Ascending aorta (tissue), 2 donors: ENCODE measurements around the gene CNNM2. TPM values are rescaled to one million over a fixed set of nuclear protein-coding genes. Genes with fewer than 3 reads are reported as not detected.

Source experiments
- DNase-seq, 2 donors: peaks; one replicate each; pipeline ENCODE4 v3.0.0-alpha.2; 2019; ENCODE audit warnings: low spot score in 2 of 2
- H3K27ac ChIP-seq, 2 donors: fragments of 200-600 bp; sonication (generic); one replicate each; pipeline ENCODE4 v1.5.1; 2016 to 2017; ENCODE audit warnings: mild to moderate bottlenecking in 1 of 2
- H3K27me3 ChIP-seq: fragments of 200-600 bp; sonication (generic); one replicate; pipeline ENCODE4 v1.5.1; 2017
- H3K36me3 ChIP-seq, 2 donors: fragments of 200-600 bp; sonication (generic); one replicate each; pipeline ENCODE4 v1.5.1; 2016
- H3K4me1 ChIP-seq, 2 donors: fragments of 200-600 bp; sonication (generic); one replicate each; pipeline ENCODE4 v1.5.1; 2016 to 2017; ENCODE audit warnings: mild to moderate bottlenecking in 1 of 2
- H3K4me3 ChIP-seq, 2 donors: fragments of 200-600 bp; sonication (generic); one replicate each; pipeline ENCODE4 v1.5.1; 2016 to 2017; ENCODE audit warnings: mild to moderate bottlenecking in 1 of 2
- H3K9me3 ChIP-seq, 2 donors: fragments of 200-600 bp; sonication (generic); one replicate each; pipeline ENCODE4 v1.5.1; 2016
- intact Hi-C: fragments of 100-400 bp; cut with DNase I; formaldehyde crosslinking; loops from one replicate; pipeline ENCODE4 v1.15.1; 2023
- total RNA-seq: library from RNA; depleted of rRNA; stranded (reverse); fragments of >200 nt; gene quantifications from one replicate; pipeline ENCODE4 v1.1.0, GENCODE V29; 2016
- TF ChIP-seq, protein P1 (sequence below), 3 experiments: fragments of 200-600 bp in 2 of 3; fragments of 450-650 bp in 1 of 3; sonication (generic) in 2 of 3; IDR thresholded peaks; one replicate each; pipeline ENCODE4 v1.5.1; 2016 to 2019; ENCODE audit warnings: antibody characterized with exemption in 3 of 3, mild to moderate bottlenecking in 1 of 3, moderate library complexity in 1 of 3

Gene CNNM2
- total RNA-seq, 1 donor from 2014 or later: 18.7 TPM

DNA sequence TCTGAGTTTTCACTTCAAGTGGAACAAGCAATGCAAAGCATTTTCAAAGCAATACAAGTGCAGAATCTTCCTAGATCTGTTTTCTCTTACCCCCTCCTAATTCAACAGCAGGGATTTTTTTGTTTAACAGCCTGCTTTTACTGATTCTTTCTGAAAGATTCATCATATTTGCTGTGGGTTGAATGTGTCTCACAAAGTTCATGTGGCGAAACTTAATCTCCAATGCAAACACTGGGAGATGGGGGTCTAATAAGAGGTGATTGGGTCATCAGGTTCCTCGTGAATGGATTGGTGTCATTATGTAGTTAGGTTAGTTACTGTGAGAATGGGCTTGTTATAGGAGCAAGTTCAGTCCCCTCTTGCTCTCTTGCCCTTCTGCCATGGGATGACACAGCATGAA lies 107.6 kb downstream of the CNNM2 start:
- no peak for DNase-seq
- Histone ChIP-seq H3K36me3 (no peaks in the 10 kb centered on the region), H3K4me1 (peaks cover 0 to 6% of the 10 kb centered on the region in 2 donors), H3K9me3 (no peaks in the 10 kb centered on the region), H3K4me3 (no peak overlapping the region), H3K27ac (no peak overlapping the region), H3K27me3 (no peaks in the 10 kb centered on the region)
- intact Hi-C loops: no loop called here
- TF ChIP-seq, protein P1, sequence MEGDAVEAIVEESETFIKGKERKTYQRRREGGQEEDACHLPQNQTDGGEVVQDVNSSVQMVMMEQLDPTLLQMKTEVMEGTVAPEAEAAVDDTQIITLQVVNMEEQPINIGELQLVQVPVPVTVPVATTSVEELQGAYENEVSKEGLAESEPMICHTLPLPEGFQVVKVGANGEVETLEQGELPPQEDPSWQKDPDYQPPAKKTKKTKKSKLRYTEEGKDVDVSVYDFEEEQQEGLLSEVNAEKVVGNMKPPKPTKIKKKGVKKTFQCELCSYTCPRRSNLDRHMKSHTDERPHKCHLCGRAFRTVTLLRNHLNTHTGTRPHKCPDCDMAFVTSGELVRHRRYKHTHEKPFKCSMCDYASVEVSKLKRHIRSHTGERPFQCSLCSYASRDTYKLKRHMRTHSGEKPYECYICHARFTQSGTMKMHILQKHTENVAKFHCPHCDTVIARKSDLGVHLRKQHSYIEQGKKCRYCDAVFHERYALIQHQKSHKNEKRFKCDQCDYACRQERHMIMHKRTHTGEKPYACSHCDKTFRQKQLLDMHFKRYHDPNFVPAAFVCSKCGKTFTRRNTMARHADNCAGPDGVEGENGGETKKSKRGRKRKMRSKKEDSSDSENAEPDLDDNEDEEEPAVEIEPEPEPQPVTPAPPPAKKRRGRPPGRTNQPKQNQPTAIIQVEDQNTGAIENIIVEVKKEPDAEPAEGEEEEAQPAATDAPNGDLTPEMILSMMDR (IDR thresholded peaks at IDR 0.05): no peak

DNA sequence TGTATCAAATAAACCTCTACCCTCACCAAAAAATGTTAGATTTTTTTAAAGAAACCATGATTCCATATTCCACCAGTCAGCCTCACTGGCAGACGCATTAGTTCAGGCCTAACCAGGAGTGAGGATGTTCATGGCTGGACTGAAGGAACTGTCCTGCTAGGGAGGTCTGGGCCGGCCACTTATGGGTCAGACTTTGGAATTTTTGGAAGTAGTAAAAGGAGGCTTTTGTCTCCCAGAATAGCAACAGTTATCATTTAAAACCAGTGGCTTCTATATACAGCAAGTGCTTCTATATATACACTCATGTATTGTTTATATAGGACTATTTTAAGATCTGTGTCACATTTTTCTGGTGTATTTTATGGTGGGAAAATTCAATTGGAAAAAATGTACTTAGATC lies 120.5 kb downstream of the CNNM2 start:
- H3K27ac ChIP-seq: peak overlapping the region; percentile 73 to 75
- H3K4me1 ChIP-seq: peaks cover 2 to 35% of the 10 kb centered on the region in 2 donors
- intact Hi-C loops: no loop called here
- no peak for DNase-seq
- TF ChIP-seq, protein P1 (IDR thresholded peaks at IDR 0.05): no peak
- no peaks in the 10 kb centered on the region for H3K9me3 ChIP-seq
- no peak overlapping the region for H3K4me3 ChIP-seq
- no peaks in the 10 kb centered on the region for H3K27me3 ChIP-seq
- H3K36me3 ChIP-seq: no peaks in the 10 kb centered on the region

DNA sequence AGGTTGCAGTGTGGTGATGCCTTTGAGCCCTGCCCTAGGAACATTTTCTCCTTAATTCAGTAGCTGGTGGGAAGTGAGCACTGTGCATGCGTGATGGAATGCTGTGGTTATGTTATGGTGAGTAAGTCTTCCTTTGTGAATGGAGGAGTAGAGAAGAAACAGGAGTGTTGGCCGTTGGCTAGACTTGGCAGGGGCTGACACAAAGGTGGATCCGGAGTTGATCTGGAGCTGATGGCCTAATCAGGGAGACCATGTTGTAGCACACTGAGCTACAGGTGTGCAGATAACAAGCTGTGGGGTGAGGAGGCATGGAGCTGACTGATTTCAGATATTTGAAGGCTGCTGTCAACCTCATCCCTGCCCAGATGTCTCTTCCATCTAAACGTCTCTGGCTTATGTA lies 122.3 kb downstream of the CNNM2 start:
- Histone ChIP-seq H3K27me3 (no peaks in the 10 kb centered on the region), H3K4me1 (peaks cover 6 to 47% of the 10 kb centered on the region in 2 donors), H3K9me3 (no peaks in the 10 kb centered on the region), H3K36me3 (no peaks in the 10 kb centered on the region), H3K4me3 (no peak overlapping the region), H3K27ac (peak overlapping the region in 1 of 2 donors; percentile 73)
- TF ChIP-seq, protein P1 (IDR thresholded peaks at IDR 0.05): no peak
- intact Hi-C loops: no loop called here
- no peak for DNase-seq

DNA sequence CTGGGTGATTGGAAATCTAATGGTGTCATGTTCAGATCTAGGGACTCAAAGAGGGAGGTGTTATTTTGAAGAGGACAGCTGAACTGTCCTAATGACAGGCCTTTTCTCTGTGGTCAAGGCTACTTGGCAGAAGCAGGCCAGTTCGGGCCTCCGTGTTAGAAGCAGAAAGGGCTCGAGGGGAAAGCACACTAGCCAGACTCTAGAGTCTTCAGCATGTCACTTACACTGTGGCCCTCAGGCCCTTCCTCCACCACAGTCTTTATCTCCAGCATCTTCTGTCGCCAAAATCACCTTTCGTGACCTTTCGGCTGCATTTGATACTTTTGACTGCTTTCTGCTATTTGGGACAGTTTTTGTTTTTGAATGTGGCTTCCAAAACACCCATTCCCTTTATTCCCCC lies 123.3 kb downstream of the CNNM2 start:
- H3K4me3 ChIP-seq: no peak overlapping the region
- H3K4me1 ChIP-seq: peaks cover 6 to 54% of the 10 kb centered on the region in 2 donors
- peak overlapping the region; percentile 49 to 57 for H3K27ac ChIP-seq
- TF ChIP-seq, protein P1 (IDR thresholded peaks at IDR 0.05): no peak
- no peak for DNase-seq
- H3K9me3 ChIP-seq: no peaks in the 10 kb centered on the region
- no peaks in the 10 kb centered on the region for H3K36me3 ChIP-seq
- H3K27me3 ChIP-seq: no peaks in the 10 kb centered on the region
- intact Hi-C loops: no loop called here

DNA sequence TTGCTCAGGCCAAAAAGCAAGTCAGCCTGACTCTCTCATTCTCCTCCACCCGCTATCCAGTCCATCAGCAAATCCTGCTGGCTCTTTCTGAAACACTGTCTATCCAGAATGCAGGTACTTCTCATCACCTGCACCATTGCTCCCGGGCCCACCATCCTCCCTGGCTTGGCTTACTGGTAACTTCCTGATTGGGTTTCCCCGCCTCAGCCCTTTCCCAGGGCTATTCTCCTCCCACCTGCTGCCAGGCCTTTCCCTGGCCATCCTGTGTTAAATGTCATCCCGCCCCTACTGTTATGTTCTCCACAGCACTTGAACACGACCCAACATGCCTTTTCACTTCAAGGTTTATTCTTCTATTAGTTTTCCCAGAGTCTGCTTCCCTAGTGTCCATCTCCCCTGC lies 124.0 kb downstream of the CNNM2 start:
- TF ChIP-seq, protein P1 (IDR thresholded peaks at IDR 0.05): no peak
- DNase-seq: no peak
- H3K4me1 ChIP-seq: peaks cover 6 to 56% of the 10 kb centered on the region in 2 donors
- no peaks in the 10 kb centered on the region for H3K27me3 ChIP-seq
- no peaks in the 10 kb centered on the region for H3K9me3 ChIP-seq
- H3K36me3 ChIP-seq: no peaks in the 10 kb centered on the region
- no peak overlapping the region for H3K4me3 ChIP-seq
- intact Hi-C loops: no loop called here
- peak overlapping the region; percentile 49 to 57 for H3K27ac ChIP-seq

DNA sequence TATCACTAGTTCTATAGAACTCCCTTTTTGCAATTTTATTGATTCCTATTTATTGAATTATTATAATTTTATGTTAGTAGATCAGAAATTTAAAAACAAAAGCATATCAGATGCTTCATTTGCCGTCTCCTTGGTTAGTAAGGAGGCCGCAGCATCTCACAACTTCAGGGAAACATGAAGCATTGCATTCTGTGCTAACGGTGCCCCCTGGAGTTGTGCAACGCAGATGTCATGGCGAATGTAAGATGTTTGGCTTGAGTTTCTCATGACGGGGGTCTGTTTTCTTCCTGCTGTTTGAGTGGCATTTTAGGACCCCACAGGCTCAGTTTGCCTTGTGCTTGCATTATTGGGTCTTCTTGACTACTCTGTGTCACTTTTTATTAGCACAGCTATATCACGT lies 124.8 kb downstream of the CNNM2 start:
- TF ChIP-seq, protein P1 (IDR thresholded peaks at IDR 0.05): no peak
- Histone ChIP-seq H3K27ac (peak overlapping the region in 1 of 2 donors; percentile 57), H3K4me3 (no peak overlapping the region), H3K9me3 (no peaks in the 10 kb centered on the region), H3K27me3 (no peaks in the 10 kb centered on the region), H3K4me1 (peaks cover 6 to 56% of the 10 kb centered on the region in 2 donors), H3K36me3 (no peaks in the 10 kb centered on the region)
- DNase-seq: no peak
- intact Hi-C loops: no loop called here
